Ascending aorta (tissue), 2 donors: ENCODE results near the gene RNF187. TPM values are rescaled to one million over a fixed set of nuclear protein-coding genes. Genes with fewer than 3 reads are reported as not detected.

Experiments used
- DNase-seq, 2 donors: peaks; one replicate each; pipeline ENCODE4 v3.0.0-alpha.2; 2019; ENCODE audit warnings: low spot score in 2 of 2
- H3K27ac ChIP-seq, 2 donors: fragments of 200-600 bp; sonication (generic); one replicate each; pipeline ENCODE4 v1.5.1; 2016 to 2017; ENCODE audit warnings: mild to moderate bottlenecking in 1 of 2
- H3K27me3 ChIP-seq: fragments of 200-600 bp; sonication (generic); one replicate; pipeline ENCODE4 v1.5.1; 2017
- H3K36me3 ChIP-seq, 2 donors: fragments of 200-600 bp; sonication (generic); one replicate each; pipeline ENCODE4 v1.5.1; 2016
- H3K4me1 ChIP-seq, 2 donors: fragments of 200-600 bp; sonication (generic); one replicate each; pipeline ENCODE4 v1.5.1; 2016 to 2017; ENCODE audit warnings: mild to moderate bottlenecking in 1 of 2
- H3K4me3 ChIP-seq, 2 donors: fragments of 200-600 bp; sonication (generic); one replicate each; pipeline ENCODE4 v1.5.1; 2016 to 2017; ENCODE audit warnings: mild to moderate bottlenecking in 1 of 2
- H3K9me3 ChIP-seq, 2 donors: fragments of 200-600 bp; sonication (generic); one replicate each; pipeline ENCODE4 v1.5.1; 2016
- intact Hi-C: fragments of 100-400 bp; cut with DNase I; formaldehyde crosslinking; loops from one replicate; pipeline ENCODE4 v1.15.1; 2023
- total RNA-seq: library from RNA; depleted of rRNA; stranded (reverse); fragments of >200 nt; gene quantifications from one replicate; pipeline ENCODE4 v1.1.0, GENCODE V29; 2016
- TF ChIP-seq, protein P1 (sequence below), 3 experiments: fragments of 200-600 bp in 2 of 3; fragments of 450-650 bp in 1 of 3; sonication (generic) in 2 of 3; IDR thresholded peaks; one replicate each; pipeline ENCODE4 v1.5.1; 2016 to 2019; ENCODE audit warnings: antibody characterized with exemption in 3 of 3, mild to moderate bottlenecking in 1 of 3, moderate library complexity in 1 of 3

RNF187 gene
- total RNA-seq, 1 donor from 2014 or later: 24.3 TPM

DNA sequence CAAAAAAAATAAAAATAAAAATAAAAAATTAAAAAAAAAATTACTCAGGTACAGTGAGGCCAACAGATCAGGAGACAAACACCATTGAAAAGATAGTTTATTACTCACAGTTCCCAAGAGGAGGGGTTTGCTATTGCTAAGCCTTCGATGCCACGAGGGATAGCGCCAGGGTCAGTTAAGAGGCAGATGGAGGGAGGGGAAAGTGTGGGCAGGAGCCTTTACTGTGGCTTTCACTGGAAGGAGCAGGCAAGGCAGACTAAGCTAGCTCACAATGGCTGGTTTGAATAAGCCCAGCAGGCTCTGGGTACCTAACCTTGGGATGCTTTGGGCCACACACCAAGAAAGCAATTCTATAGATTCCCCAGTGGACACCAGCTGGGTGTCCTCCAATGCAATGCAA is 12.7 kb upstream of the RNF187 start:
- Histone ChIP-seq H3K27me3 (no peaks in the 10 kb centered on the region), H3K36me3 (no peaks in the 10 kb centered on the region), H3K4me1 (no peaks in the 10 kb centered on the region), H3K4me3 (no peak overlapping the region), H3K9me3 (no peaks in the 10 kb centered on the region), H3K27ac (no peak overlapping the region)
- DNase-seq: no peak
- TF ChIP-seq, protein P1, sequence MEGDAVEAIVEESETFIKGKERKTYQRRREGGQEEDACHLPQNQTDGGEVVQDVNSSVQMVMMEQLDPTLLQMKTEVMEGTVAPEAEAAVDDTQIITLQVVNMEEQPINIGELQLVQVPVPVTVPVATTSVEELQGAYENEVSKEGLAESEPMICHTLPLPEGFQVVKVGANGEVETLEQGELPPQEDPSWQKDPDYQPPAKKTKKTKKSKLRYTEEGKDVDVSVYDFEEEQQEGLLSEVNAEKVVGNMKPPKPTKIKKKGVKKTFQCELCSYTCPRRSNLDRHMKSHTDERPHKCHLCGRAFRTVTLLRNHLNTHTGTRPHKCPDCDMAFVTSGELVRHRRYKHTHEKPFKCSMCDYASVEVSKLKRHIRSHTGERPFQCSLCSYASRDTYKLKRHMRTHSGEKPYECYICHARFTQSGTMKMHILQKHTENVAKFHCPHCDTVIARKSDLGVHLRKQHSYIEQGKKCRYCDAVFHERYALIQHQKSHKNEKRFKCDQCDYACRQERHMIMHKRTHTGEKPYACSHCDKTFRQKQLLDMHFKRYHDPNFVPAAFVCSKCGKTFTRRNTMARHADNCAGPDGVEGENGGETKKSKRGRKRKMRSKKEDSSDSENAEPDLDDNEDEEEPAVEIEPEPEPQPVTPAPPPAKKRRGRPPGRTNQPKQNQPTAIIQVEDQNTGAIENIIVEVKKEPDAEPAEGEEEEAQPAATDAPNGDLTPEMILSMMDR (IDR thresholded peaks at IDR 0.05): no peak
- intact Hi-C loops: no loop called here

DNA sequence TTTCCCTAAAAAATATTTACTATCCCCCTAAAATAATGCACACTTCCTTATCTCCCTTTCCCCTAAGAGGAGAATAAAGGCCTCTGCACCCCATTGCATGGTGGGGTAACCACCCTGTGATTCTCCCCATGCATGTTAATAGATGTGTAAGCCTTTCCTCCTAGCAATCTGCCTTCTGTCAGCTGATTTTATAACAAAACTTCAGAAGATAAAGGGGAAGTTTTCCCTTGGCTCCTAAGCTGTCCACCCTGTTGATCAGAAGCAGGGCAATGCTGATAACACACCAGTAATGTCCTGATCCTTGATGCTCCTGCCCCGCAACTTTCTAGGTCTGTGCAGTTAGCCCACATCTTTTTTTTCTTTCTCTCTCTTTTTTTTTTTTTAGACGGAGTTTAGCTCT is 11.4 kb upstream of the RNF187 start:
- H3K27me3 ChIP-seq: no peaks in the 10 kb centered on the region
- H3K9me3 ChIP-seq: no peaks in the 10 kb centered on the region
- TF ChIP-seq, protein P1 (IDR thresholded peaks at IDR 0.05): no peak
- H3K27ac ChIP-seq: no peak overlapping the region
- intact Hi-C loops: no loop called here
- H3K4me1 ChIP-seq: no peaks in the 10 kb centered on the region
- no peaks in the 10 kb centered on the region for H3K36me3 ChIP-seq
- H3K4me3 ChIP-seq: no peak overlapping the region
- no peak for DNase-seq

DNA sequence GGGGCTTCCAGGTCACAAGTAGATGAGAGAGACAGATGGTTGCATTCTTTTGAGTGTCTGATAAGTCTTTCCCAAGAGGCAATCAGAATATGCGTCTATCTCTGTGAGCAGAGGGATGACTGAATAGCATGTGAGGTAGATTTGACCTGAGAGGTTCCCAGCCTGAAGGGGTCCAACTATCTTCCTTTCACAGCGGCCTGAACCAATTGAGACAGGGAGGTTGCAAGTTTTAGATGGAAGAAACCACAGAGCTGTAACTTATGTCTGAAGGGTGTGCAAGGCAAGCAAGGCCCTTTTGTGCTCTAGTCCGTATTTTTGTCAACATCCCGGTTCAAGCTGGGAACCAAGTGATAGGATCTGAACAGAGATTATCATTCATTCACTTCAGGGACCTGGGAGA is 9.9 kb upstream of the RNF187 start:
- Histone ChIP-seq H3K27ac (no peak overlapping the region), H3K36me3 (no peaks in the 10 kb centered on the region), H3K9me3 (no peaks in the 10 kb centered on the region), H3K4me3 (no peak overlapping the region), H3K4me1 (no peaks in the 10 kb centered on the region), H3K27me3 (no peaks in the 10 kb centered on the region)
- no peak for DNase-seq
- intact Hi-C loops: no loop called here
- TF ChIP-seq, protein P1 (IDR thresholded peaks at IDR 0.05): no peak

DNA sequence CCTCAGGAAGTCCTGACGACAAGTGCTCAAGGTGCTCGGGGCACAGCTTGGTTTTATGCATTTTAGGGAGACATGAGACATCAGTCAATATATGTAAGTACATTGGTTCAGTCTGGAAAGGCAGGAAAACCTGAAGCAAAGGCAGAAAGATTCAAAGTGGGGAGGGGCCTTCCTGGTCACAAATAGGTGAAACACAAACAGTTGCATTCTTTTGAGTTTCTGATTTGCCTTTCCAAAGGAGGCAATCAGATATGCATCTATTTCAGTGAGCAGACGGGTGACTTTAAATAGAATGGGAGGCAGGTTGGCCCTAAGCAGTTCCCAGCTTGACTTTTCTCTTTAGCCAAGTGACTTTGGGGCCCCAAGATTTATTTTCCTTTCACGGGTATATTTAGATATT is 8.9 kb upstream of the RNF187 start:
- no peaks in the 10 kb centered on the region for H3K9me3 ChIP-seq
- TF ChIP-seq, protein P1 (IDR thresholded peaks at IDR 0.05): no peak
- no peak for DNase-seq
- no peaks in the 10 kb centered on the region for H3K4me1 ChIP-seq
- no peak overlapping the region for H3K27ac ChIP-seq
- H3K27me3 ChIP-seq: no peaks in the 10 kb centered on the region
- H3K4me3 ChIP-seq: no peak overlapping the region
- no peaks in the 10 kb centered on the region for H3K36me3 ChIP-seq
- intact Hi-C loops: no loop called here

DNA sequence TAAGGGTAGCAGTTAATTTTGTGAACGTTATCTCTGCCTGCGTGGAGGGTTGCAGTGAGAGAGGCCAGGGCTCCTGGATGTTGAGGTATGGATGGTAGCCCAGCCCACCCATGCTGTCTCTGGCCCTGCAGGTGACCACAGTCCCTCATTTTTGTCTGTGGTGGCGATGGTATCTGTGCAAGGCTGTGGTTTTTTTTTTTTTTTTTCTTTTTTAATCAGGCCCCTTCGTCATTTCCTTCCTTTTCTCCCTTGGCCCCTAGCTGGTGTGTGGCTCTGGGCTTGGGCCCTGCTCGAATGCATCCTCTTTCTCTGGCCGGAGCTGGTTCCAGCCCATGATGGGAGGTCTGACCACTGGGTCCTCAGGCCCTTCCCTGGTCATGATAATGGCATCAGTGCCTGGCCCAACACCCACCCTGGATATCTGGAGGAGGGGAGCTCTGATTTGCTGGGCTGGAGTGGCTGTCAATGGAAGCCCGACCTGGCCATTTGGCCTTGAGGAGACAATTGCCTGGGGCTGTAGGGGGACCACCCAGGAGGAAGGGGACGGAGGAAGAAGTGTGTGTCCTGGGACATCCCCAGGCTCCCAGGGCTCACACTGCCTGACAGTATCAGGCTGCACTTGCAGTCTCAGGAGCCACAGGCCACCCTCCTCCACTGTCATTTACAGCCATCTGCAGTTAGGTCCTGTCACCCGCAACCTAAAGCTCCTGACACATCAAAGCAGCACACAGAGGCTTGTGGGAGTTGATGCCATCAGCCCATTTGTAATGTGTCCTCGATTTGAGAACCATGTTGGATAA is 8.1 kb upstream of the RNF187 start:
- no peaks in the 10 kb centered on the region for H3K4me1 ChIP-seq
- no peak overlapping the region for H3K27ac ChIP-seq
- TF ChIP-seq, protein P1 (IDR thresholded peaks at IDR 0.05): no peak
- H3K27me3 ChIP-seq: no peaks in the 10 kb centered on the region
- no peaks in the 10 kb centered on the region for H3K9me3 ChIP-seq
- H3K36me3 ChIP-seq: no peaks in the 10 kb centered on the region
- no peak for DNase-seq
- H3K4me3 ChIP-seq: no peak overlapping the region
- intact Hi-C loops: no loop called here
